Measurements from ENCODE around the gene TMEM54.

Gene TMEM54

DNA sequence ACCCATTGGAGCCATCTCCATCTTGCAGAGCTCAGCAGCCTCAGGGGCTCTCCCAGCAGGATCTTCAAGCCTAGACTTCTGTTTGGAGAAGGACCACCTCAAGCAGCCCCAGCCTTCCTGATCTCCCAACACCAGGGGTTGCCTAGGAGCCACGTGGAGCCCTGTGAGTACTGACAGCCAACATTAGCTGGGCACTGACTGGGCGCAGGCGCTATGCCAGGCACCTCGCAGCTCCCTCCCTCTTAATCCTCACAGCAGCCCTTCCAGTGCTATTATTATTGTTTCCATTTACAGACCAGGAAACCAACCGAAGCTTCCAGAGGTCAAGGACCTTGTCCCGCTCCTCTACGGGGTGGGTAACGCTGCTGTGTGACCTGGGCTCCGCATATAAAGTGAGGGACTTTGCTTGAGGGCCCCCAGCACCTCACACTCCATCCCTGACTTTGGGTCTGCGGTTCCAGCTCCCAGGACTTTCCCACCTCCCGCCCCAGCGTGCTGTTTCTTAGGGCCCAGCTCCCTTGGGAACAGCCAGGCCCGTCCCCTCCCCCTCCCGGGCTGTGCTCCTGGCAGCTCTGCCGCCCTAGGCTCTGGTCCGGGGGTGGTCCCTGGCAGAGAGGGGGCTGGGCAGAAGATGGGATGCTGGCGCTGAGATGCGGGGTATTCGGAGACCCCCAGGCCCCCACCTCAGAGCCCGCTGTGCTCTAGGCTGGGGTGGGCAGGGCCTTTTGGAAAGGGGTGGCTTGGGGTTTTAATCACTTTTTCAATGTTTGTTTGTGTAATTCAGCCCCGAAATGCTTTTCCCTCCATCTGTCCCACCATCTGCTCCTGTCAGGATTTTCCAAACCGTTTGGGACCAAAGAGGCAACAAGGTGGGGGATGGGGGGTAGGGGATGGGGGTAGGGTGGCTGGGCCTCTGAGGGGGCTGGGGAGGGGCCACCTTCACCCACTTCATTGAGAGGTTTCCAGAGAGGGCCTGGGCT is 19.0 kb downstream of the TMEM54 start:
- no peak for DNase-seq (ENCODE audit: low spot score)

DNA sequence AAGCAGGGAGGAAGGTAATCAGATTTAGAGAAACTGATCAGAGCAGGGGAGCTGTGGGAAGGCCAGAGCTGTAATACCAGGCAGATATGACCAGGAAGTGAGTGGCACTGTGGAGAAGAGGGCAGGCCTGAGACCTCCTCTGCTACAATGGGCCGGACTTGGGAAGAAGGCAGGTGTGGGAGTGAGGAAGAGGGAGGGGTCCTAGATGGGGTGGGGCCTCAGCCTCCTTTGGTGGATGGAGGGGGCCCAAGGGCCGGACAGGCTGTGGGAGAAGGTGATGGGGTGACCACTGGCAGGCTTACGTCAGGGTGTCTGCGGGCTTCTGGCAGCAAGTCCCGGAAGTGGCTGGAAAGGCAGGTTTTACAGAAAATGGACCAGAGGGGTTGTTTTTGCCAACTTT is 19.9 kb downstream of the TMEM54 start:
- no peak for DNase-seq (ENCODE audit: low spot score)

DNA sequence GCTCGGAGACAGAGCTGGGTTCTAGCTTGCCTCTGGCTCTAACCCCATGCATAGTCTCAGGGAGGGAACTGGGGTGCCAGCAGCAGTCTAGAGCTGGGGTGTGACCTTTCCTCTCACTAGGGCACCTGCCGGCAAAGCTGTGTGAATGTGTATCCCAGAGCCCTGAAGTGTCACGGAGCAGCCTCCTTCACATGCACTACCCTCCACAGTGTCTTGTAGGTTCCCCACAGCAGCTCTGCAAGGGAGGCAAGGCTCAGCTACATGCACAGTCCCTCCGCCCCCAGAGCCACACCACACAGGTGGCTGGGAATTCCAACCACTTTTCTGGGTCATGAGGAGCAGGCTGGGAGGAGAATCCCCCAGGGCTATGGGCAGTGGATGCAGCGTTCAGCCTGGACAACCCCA is 22.6 kb downstream of the TMEM54 start:
- no peak for DNase-seq (ENCODE audit: low spot score)

DNA sequence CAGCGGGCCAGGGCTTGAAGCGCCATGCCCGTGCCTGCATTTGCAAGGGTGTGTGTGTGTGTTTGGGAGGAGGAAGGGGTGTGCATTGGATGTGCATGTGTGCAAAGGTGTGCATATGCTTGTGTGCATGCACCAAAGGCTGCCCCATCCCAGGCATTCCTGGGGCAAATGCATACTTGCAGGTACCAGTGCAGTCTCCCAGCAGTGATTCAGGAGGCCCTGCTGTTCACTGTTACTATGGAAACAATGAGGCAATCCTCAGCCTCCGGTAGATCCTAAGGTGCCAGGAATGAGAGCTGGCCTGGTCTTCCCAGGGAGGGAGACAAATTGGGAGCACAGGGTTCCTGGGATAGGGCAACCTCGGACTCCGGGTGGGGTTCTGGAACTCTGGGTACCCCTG is 23.0 kb downstream of the TMEM54 start:
- DNase-seq (ENCODE audit: low spot score): peak; percentile 62

DNA sequence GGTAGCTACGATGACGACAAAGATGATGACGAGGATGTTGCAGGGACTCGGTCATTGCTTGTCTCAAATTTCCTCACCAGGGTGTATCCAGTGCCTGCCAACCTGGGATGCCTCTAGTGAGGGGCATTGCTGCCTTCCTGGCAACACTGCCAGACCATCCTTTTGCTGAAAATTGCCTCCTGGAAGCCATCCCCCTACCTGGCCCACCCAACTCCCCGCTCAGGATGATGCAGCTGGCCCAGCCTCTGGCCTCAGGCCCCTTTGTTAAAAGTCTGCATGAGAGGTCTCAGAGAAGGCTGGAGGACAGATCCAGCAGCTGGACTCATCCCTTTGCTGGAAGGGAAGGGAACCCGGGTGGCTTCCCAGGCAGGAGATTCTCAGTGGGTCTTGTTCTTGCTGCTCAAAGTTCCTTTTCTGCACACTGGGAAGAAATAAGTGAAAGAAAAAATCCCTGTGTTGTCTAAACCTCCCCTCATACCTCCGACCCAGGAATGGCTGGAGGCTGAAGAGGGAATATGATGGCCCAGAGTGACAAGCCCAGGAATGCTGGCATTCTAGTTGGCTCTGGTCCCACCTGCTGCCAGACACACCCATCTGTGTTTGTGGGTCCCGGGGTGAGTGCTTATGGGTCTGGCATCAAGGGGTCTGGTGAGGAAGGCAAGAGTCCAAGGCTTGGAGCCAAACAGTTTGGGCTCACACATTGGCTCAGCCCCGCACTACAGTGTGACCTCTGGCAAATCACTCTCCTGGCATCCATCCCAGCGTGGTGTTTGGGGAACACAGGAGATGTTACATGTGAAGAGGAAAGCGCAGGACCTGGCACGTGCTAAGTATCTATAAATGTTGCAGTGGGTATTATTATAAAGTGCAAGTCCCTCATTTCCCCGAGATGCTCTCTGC is 23.7 kb downstream of the TMEM54 start:
- DNase-seq (ENCODE audit: low spot score): no peak

DNA sequence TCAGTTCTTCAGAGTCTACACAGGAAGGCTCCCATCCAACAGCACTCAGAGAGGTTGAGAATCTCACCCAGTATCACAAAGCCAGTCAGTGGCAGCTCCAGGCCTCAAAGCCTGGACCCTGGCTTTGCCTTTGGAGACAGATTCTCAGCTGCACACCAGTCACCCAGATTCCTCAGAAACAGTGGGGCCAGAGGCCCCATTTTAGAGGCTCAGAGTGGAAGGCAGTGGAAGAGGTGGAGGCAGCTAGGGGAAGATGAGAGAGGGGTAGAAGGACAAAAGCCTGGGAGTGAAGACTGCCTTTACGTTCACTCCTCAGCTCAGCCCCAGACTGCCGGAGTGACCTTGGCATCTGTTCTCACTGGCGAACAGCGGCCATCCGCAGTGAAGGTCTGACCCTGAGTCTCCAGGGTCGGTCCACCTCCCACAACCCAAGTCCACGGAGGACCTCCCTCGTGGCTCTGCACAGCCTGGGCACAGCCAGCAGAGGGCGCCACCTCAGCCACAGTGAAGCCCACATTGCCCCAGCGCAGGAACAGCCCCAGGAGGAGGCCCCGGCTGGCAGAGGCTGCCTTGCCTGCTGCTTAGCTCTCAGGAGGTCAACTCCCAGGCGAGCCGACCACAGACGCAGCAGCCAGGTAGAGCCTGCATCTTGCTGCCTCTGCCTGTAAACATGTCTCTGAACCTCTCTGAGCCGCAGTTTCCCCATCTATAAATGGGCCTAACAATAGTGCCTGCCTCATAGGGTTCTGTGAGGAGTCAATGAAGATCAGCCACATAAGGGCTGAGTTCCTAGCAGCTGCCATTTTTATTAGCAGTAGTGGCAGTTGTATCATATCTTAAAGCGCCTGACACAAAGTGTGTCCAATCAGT is 24.6 kb downstream of the TMEM54 start:
- DNase-seq (ENCODE audit: low spot score): peak; percentile 92

DNA sequence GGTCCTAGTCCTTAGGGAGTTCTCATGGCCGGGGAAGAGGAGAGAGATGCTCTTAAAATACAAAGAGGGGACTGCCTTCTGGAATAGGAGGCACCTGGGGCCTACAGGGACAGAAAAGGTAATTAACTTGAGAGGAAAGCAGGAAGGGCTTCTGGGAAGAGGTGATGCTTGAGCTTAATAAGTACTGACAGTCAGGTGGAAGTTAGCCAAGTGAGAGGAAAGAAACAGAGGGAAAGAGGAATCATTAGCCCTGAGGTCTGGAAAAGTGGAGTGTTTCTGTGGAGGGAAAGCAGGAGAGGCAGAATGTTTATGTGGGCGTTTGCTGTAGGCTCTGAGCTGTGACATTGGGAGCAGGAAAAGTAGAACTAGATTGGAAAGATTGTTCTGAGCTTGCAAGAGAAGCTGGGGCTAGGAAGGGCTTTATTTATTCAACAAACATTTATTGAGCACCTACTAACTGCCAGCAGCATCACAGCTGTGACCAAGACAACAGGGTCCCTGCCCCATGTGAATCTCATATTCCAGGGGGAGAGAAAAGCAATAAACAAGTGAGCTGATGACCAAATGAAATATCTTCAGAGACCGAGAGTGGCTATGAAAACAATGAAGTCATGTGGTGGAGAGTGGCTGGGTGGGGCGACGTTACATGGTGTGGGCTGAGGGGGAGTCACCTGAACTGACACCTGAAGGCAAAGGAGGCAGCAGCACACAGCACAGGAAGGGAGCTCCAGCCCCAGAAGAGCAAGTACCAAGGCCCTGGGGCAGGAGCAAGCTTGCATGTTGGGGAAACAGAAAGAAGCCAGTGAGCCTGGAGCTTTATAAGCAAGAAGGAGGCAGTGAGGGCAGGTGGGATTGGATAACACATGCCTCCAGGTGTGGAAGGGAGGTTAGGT is 26.1 kb downstream of the TMEM54 start:
- no peak for DNase-seq (ENCODE audit: low spot score)

DNA sequence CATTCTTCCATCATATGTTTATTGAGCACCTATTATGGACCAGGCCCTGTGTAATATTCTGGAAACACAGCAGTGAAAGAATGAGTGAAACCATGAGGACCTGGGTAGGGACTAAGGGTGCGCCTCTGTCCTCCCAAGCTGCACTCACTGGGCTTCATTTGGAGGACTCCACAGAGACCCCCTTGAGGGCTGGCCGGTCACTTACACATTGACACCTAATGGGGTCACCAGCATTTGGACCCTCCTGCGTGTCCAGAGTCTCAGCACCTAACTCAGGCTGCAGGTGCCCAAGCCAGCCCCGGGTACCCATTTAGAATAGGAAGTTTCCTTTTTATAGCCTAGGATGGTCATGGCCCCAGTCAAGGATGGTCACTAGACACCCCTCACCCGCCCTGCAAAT is 27.7 kb downstream of the TMEM54 start:
- DNase-seq (ENCODE audit: low spot score): no peak

DNA sequence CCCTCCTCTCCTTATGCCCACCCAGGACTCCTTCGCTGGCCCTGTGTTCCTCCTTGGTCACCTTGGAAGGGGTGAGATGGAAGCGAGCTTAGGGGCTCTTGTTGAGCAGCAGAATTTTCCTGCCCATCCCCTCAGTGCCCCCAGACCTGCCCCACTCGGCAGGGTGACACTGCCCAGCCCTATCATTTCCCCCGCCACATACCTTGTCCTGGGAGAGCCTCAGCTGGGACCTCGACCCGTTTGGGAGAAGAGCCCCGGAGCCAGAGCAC is 29.1 kb downstream of the TMEM54 start:
- no peak for DNase-seq (ENCODE audit: low spot score)

DNA sequence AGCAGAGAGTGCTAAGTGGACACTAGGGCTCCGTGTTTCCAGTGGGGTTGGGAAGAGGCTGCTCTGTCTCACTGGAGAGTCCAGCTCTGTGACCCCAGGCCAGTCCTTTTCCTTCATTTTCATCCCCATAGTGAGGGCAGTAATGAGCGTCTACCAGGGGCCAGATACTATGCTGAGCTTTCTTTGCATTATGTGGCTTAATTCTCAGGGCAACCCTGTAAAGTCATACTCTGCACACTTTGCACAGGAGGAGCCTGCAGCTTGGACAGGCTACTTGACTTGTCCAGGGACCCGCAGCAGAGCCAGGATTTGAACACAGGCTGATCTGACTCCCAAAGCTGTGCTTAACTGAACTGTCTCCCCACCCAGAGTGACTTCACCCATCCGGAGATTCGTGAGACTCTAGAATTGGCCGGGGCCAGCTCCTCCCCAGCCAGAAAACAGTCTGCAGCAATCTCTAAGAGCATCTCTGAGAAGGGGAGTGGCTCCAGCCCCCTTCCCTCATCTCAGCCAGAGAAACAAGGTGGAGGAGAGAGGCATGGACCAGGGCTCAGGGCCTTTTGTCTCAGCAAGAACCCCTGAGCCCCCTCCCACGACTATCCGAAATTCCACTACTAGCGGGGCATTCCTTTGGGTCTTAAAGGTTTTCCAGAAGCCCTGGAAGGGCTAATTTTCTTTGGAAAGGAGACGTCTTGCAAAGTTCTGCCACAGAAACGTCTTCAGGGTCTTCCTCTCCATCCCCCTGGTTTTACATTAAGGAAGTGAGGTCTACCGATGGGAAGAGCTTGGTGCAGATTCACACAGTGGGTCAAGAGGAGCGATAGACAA is 29.6 kb downstream of the TMEM54 start:
- DNase-seq (ENCODE audit: low spot score): no peak

DNA sequence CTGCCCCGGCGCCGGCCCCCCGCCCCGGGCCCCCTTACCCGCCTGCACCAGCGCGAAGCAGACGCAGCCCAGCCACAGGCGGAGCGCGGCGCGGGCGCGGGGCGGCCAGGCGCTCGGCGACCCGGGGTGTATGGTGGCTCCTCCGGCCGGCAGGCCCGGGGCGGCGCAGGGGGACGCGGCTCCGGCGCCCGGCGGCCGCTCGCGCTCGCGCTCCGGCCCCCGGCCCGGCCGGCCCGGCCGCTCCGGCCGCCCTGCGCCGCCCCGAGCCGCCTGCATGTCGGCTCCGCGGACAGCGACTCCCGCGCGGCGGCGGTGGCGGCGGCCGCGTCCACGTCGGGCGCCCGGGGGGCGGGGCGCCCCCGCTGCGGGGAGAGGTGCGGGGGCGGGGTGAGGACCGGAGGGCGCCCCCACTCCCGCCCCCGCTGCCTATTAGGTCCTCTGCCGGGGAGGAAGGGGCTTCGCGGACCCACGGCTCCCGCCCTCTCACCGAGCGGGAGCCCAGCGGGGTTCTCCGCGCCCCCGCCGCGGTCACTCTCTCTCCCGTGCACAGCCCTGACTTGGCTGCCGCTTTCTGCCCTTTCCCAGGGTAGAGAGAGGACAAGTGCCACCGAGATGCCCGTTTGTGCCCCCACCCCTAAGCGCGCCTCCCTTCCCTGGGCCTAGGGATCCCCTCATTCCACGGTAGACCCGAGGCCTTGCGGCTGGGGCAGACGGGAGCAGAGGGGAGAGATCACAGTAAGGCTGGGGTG is 30.4 kb downstream of the TMEM54 start, which contains the start of gene FNDC5:
Gene FNDC5 (minus strand): TSS at position 298 of the 749 bp plus-strand sequence.
- DNase-seq (ENCODE audit: low spot score): no peak

DNA sequence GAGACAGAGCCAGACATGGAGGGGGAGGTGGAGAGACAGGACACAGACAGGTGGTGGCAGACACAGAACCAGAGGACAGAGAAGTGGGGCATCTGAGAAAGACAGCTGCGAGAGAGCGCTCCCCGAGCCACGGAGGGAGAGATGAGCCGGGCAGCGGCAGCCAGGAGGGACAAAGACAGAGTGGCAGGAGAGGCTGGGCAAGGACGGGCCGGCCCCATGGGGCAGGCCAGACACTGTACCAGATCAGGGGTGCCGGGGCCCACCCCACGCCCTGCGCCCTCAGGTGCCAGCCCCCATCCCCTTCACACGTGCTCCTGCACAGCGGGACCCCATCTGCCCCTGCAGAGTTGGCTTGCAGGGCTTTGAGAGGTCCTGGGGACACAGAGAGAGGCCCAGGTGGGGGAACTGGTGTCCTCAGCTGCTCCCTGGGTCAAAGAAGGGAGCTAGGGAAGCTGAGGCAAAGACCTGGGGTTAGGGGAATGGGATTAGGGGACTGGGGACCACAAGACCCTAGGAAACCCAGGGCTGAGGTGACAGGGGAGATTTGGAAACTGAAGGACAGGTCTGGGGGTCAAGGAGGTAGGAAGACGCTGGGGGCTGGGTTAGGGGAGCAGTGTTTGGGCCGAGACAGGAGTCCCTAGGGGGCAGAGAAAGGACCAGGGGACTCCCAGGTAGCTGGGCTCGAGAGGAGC is 31.1 kb downstream of the TMEM54 start:
- DNase-seq (ENCODE audit: low spot score): no peak

DNA sequence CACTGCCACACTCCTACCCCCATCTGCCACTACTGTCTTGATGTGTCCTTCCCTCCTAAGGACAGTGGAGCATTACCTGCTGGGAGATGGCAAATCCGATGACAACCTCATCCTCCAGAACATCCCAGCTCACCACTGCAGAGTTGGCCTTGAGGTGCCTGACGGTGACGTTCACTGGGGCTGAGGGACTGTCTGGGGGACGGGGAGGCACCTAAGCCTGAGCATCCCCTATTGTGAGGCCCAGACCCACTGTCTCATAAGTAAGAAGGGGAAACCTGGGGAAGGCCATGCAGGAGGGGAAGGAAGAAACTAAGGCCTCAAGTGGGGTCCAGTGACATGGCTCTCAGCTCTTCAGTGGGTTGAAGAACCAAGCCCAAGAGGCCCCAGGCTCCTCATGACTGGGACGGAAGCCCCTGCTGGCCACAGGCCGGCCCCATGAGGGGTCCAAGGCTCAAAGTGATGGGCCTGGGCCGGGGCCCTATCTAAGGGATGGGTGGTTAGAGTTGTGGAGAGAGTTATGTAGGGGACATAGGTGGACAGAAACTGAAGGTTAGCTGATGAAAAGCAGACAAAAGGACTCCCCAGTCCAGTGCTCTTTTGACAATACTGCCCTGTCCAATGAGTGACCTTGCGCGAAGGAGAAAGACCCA is 32.3 kb downstream of the TMEM54 start:
- DNase-seq (ENCODE audit: low spot score): no peak

DNA sequence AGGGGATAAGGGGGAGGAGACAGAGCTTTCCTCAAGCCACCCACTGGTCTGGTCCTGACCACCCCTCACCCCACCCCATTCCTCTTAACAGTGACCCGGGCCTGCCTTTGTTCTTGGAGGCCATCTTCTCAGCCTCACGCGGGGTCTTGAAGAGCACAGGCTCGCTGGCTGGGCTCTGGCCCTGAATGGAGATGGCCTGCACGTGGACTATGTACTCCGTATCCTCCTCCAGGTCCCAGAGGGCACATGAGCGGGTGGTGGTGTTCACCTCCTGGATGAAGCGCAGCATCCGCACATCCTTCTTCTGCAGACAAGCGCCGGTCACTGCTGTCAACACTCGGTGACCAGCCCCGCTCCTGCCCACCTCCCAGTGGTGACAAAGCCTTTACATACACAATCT is 33.1 kb downstream of the TMEM54 start:
- DNase-seq (ENCODE audit: low spot score): no peak

DNA sequence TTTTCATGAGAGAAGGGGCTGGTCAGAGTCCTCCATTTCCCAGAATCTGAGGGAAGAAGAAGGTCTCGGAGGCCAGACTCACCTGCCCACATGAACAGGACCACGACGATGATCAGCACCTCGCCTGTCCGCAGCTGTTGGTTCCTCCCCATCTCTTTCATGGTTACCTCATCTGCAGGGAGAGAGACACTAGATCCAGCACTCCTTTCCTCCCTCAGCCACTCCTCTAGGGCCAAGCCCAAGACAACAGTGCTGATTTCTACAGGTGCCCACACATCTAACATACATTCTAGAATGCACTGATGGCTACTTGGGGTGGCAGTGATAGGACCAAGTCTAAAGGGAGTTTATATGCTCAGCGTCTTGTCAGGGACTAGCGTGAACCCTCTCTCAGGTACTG is 33.5 kb downstream of the TMEM54 start:
- no peak for DNase-seq (ENCODE audit: low spot score)

DNA sequence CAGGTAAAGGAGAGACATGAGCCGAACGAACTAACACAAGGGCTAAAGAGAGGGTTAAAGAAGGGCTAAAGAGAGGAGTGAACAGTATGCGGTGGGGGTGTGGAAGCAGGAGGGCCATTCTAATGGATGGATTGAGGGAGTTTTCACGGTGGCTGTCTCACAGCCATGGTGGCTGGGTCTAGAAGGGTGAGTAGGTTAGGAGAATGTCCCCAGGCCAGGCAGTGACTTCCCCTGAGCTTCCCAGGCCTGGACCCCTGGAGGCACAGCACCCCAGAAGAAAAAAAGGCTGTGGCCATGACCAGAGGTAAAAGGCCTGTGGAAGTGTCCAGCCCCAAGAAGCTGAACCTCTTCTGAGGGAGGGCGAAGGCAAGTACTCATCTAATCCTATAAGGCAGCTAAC is 34.0 kb downstream of the TMEM54 start:
- no peak for DNase-seq (ENCODE audit: low spot score)

DNA sequence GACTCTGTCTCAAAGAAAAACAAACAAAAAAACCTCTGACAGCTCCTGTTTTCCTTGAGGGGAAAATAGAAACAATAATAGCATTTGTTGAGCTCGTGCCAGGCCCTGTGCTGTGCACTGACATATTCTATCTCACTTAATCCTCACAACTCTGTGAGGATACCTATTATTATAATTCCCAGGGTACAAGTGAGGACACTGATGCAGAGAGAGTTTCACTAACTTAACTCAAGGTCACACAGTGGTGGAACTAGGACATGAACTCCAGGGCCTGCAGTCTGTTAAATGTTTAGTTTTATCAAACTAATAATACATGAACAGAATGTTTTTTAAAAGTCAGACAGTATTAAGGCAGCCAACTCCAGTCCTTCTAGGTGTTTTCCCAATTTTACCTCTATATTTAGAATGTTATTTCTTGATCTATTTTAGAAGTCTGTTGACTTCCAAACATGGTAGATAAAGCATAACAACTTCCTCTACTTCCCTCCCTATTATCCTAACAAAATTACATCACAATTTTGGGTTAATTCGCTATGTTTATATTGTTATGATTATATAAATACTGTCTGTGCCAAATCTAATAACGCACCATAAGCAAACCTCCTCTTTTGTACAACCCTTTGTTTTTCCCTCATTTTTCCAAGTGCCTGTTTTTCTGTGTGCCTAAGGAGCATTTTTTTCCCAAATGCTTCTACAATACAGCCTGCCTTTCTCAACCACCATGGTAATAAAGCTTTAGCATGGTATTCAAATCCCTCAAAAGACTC is 35.4 kb downstream of the TMEM54 start:
- no peak for DNase-seq (ENCODE audit: low spot score)
